ENCODE data around the gene DNAAF3.

DNA sequence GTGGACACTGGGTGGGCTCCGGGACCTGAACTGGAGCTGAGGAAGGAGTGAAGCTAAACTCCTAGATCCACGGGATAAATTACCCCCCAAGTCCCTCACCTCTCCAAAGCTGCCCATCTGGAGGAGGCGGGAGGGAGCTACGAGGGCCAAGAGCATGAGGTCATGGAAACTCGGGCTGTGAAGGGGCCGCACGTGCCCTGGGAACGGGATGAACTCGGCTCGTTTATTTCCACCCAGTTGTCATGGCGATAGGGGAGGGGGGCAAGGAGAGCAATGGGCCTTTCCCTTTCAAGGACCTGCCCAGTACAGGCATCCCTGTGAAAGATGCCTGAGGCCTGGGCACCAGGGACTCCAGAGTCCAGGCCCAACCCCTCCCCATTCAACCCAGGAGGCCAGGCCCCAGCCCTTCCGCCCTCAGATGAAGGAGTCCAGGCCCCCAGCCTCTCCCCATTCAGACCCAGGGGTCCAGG is 52.8 kb downstream of the DNAAF3 start:
- TF ChIP-seq SCRT1 (tag by site-specific recombination; IDR thresholded peaks at IDR 0.05; ENCODE audit: borderline replicate concordance) (no peak), ZNF830 (tag by site-specific recombination; IDR thresholded peaks at IDR 0.05; ENCODE audit: low read depth) (no peak), ZNF843 (tag by site-specific recombination; IDR thresholded peaks at IDR 0.05) (no peak), KLF9 (tag by site-specific recombination; IDR thresholded peaks at IDR 0.05; ENCODE audit: low read depth) (no peak), ZBTB48 (tag by site-specific recombination; IDR thresholded peaks at IDR 0.05) (no peak), ZFP41 (tag by site-specific recombination; IDR thresholded peaks at IDR 0.05; ENCODE audit: borderline replicate concordance) (no peak)
- TF ChIP-seq, protein P1, sequence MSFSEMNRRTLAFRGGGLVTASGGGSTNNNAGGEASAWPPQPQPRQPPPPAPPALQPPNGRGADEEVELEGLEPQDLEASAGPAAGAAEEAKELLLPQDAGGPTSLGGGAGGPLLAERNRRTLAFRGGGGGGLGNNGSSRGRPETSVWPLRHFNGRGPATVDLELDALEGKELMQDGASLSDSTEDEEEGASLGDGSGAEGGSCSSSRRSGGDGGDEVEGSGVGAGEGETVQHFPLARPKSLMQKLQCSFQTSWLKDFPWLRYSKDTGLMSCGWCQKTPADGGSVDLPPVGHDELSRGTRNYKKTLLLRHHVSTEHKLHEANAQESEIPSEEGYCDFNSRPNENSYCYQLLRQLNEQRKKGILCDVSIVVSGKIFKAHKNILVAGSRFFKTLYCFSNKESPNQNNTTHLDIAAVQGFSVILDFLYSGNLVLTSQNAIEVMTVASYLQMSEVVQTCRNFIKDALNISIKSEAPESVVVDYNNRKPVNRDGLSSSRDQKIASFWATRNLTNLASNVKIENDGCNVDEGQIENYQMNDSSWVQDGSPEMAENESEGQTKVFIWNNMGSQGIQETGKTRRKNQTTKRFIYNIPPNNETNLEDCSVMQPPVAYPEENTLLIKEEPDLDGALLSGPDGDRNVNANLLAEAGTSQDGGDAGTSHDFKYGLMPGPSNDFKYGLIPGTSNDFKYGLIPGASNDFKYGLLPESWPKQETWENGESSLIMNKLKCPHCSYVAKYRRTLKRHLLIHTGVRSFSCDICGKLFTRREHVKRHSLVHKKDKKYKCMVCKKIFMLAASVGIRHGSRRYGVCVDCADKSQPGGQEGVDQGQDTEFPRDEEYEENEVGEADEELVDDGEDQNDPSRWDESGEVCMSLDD (tag by site-specific recombination; IDR thresholded peaks at IDR 0.05), result 0 out of 2 replicates have a peak, but pooled peaks have one; percentile 61
- TF ChIP-seq, protein P2, sequence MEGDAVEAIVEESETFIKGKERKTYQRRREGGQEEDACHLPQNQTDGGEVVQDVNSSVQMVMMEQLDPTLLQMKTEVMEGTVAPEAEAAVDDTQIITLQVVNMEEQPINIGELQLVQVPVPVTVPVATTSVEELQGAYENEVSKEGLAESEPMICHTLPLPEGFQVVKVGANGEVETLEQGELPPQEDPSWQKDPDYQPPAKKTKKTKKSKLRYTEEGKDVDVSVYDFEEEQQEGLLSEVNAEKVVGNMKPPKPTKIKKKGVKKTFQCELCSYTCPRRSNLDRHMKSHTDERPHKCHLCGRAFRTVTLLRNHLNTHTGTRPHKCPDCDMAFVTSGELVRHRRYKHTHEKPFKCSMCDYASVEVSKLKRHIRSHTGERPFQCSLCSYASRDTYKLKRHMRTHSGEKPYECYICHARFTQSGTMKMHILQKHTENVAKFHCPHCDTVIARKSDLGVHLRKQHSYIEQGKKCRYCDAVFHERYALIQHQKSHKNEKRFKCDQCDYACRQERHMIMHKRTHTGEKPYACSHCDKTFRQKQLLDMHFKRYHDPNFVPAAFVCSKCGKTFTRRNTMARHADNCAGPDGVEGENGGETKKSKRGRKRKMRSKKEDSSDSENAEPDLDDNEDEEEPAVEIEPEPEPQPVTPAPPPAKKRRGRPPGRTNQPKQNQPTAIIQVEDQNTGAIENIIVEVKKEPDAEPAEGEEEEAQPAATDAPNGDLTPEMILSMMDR (tag by site-specific recombination; IDR thresholded peaks at IDR 0.05), result no peak
- TF ChIP-seq, protein P3, sequence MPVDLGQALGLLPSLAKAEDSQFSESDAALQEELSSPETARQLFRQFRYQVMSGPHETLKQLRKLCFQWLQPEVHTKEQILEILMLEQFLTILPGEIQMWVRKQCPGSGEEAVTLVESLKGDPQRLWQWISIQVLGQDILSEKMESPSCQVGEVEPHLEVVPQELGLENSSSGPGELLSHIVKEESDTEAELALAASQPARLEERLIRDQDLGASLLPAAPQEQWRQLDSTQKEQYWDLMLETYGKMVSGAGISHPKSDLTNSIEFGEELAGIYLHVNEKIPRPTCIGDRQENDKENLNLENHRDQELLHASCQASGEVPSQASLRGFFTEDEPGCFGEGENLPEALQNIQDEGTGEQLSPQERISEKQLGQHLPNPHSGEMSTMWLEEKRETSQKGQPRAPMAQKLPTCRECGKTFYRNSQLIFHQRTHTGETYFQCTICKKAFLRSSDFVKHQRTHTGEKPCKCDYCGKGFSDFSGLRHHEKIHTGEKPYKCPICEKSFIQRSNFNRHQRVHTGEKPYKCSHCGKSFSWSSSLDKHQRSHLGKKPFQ (tag by site-specific recombination; IDR thresholded peaks at IDR 0.05), result no peak
- TF ChIP-seq, protein P4, sequence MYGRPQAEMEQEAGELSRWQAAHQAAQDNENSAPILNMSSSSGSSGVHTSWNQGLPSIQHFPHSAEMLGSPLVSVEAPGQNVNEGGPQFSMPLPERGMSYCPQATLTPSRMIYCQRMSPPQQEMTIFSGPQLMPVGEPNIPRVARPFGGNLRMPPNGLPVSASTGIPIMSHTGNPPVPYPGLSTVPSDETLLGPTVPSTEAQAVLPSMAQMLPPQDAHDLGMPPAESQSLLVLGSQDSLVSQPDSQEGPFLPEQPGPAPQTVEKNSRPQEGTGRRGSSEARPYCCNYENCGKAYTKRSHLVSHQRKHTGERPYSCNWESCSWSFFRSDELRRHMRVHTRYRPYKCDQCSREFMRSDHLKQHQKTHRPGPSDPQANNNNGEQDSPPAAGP (tag by site-specific recombination; IDR thresholded peaks at IDR 0.05), result peak; percentile 63; the same call in 1 of the 2 replicates
- TF ChIP-seq, protein P5, sequence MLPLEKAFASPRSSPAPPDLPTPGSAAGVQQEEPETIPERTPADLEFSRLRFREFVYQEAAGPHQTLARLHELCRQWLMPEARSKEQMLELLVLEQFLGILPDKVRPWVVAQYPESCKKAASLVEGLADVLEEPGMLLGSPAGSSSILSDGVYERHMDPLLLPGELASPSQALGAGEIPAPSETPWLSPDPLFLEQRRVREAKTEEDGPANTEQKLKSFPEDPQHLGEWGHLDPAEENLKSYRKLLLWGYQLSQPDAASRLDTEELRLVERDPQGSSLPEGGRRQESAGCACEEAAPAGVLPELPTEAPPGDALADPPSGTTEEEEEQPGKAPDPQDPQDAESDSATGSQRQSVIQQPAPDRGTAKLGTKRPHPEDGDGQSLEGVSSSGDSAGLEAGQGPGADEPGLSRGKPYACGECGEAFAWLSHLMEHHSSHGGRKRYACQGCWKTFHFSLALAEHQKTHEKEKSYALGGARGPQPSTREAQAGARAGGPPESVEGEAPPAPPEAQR (tag by site-specific recombination; IDR thresholded peaks at IDR 0.05), result no peak

Data from HEK293 (cell line).